ENCODE data around the gene TYW3.

Gene TYW3

DNA sequence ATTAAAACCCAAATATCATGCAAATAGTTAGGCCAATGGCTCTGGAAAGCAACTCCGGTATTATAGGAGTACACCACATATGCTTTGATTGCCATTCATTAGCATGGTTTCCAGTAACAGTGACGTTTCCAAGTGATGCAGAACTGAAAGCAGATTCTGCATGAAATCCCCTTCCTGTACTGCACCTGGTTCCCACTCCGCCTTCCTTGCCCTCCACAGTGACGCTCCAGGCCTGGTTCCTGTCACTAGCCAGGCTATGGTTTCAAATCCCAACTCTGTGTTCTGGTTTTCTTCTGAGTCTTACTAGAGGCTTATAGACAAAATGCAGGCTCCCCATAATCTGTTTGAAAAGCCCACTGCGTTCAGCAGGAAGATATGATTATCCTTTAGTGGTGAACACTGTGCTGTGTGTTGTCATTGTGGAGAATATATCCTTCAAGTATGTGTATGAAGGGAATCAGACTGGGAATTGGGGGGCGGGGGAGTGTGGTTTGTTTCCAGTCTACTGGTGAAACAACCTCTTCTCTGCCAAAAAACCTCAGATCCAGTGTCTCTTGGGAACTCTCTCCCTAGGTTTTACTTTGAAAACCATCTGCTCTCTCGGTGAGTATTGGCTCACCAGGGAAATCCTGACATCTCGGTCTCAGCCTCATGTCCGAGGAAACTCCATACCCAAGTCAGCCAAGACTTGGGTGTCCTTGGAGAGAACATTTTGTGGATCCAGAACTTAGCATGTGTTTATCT lies 78.7 kb downstream of the TYW3 start:
- no peak for DNase-seq

DNA sequence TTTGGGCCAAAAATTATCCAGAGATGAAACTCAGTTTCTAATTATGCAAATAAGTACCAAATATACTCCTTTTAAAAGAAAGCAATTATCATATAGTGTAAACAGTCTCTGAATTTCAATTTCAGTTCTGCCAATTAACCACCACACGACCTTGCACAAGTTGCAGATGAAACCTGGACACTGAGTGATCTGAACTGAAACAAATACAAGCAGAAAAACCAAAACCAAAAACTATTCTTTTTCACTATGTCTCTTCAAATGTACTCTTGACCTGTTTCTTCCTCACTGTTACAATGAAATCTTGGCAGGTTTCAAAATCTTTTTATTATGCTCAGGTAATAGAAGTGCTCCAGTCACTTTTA lies 79.2 kb downstream of the TYW3 start:
- no peak for DNase-seq

All from activated CD8-positive, alpha-beta memory T cell treated with anti-CD3 and anti-CD28 coated beads for 24 hours (primary cell).